DND-41 (cell line): ENCODE measurements around the gene NME3.
A peak's percentile ranks its signal among the peaks of the same experiment; 100 is the strongest.

Experiments
- ATAC-seq: fragments of 200-7000 bp; cut with Tn5 transposase; 3 replicates; pipeline ENCODE4 v1.9.1; 2021; ENCODE audit warnings: low read depth; ENCODE audit not compliant: insufficient read depth
- DNase-seq: peaks from one replicate; pipeline ENCODE4 v3.0.0-alpha.2; 2020
- H2AFZ ChIP-seq: 2 replicates; pipeline ENCODE4 v1.6.0; 2012; ENCODE audit warnings: low read depth, low read length
- H3K27ac ChIP-seq: 2 replicates; pipeline ENCODE4 v1.5.1; 2012; ENCODE audit warnings: low read length, inconsistent platforms
- H3K27me3 ChIP-seq: fragments of 200-600 bp; sonication (generic); 2 replicates; pipeline ENCODE4 v1.6.0; 2012; ENCODE audit warnings: low read length, mild to moderate bottlenecking, inconsistent platforms; ENCODE audit not compliant: insufficient read depth, poor library complexity
- H3K36me3 ChIP-seq: 2 replicates; pipeline ENCODE4 v1.5.1; 2012; ENCODE audit warnings: low read length, inconsistent platforms; ENCODE audit not compliant: insufficient read depth
- H3K4me1 ChIP-seq: 2 replicates; pipeline ENCODE4 v1.5.1; 2012; ENCODE audit warnings: mild to moderate bottlenecking, low read length; ENCODE audit not compliant: insufficient read depth
- H3K4me2 ChIP-seq: 2 replicates; pipeline ENCODE4 v1.6.0; 2012; ENCODE audit warnings: mild to moderate bottlenecking, moderate library complexity, low read length, inconsistent platforms; ENCODE audit not compliant: insufficient read depth
- H3K4me3 ChIP-seq, 2 experiments: fragments of 200-600 bp in 1 of 2; shearing (Covaris generic) in 1 of 2; 2 replicates each; pipeline ENCODE4 v1.5.1; 2012 to 2016; ENCODE audit warnings: inconsistent platforms in 2 of 2, low read length in 2 of 2, mild to moderate bottlenecking in 2 of 2, low read depth in 1 of 2, moderate library complexity in 1 of 2
- H3K79me2 ChIP-seq: 2 replicates; pipeline ENCODE4 v1.6.0; 2012; ENCODE audit warnings: low read length, inconsistent platforms; ENCODE audit not compliant: insufficient read depth
- H3K9ac ChIP-seq: 2 replicates; pipeline ENCODE4 v1.6.0; 2012; ENCODE audit warnings: low read depth, mild to moderate bottlenecking, inconsistent platforms, low read length, moderate library complexity
- H3K9me3 ChIP-seq: 2 replicates; pipeline ENCODE4 v1.5.1; 2012; ENCODE audit warnings: low read length, moderate library complexity, mild to moderate bottlenecking, inconsistent platforms; ENCODE audit not compliant: insufficient read depth, severe bottlenecking
- H4K20me1 ChIP-seq: 2 replicates; pipeline ENCODE4 v1.6.0; 2012; ENCODE audit warnings: low read length; ENCODE audit not compliant: insufficient read depth
- CTCF ChIP-seq: IDR thresholded peaks from 2 replicates; pipeline ENCODE4 v1.5.1; 2012; ENCODE audit warnings: borderline replicate concordance, low read length, moderate library complexity, mild to moderate bottlenecking; ENCODE audit not compliant: poor library complexity, severe bottlenecking; ENCODE audit errors: extremely low read depth
- EZH2 ChIP-seq: IDR thresholded peaks from 3 replicates; pipeline ENCODE4 v1.6.1; 2012; ENCODE audit warnings: borderline replicate concordance, low read depth, mild to moderate bottlenecking, moderate library complexity, low read length, inconsistent platforms; ENCODE audit not compliant: severe bottlenecking

The NME3 gene

DNA sequence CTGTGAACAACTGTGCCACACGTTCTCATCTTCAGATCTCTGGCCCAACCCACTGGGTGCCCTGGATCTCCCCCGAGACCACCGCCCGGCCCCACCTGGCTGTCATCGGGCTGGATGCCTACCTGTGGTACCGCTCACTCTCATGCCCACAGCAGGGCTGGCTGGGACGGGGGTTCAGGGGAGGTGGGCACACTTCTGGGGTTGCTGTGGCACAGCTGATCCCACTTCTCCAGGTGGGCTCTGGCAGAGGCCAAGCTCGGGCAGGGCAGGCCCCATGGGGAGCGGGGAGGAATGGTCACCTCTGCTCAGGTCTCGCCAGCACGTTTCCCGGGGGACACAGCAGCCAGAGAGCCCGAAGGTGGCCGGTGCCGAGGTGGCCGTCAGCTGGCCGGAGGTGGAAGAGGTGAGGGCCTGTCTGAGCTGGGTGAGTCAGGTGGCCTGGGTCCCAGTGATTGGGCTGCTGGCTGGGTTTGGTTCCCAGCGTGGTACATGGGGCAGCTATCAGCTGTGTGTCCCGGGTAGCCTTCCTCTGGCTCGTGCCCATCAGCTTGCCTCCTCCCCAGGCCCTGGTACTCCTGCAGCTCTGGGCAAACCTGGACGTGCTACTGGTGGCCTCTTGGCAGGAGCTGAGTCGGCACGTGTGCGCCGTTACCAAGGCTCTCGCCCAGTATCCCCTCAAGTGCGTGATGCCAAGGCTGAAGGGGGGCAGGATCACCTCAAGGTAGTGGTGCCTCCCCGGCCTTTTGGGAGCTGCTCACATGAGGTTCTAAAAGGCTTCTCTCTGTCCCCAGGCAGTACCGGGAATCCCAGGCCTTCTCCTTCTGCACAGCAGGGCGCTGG lies 3.9 kb upstream of the NME3 start:
- DNase-seq (no peak), ATAC-seq (no peak)
- H2AFZ ChIP-seq: no peak overlapping the region
- H3K9me3 ChIP-seq: no peaks in the 10 kb centered on the region
- no peak overlapping the region for H3K27ac ChIP-seq
- peak overlapping the region in 1 of 2 experiments; percentile 90; a peak in 2 of 4 replicates for H3K4me3 ChIP-seq
- H3K79me2 ChIP-seq: peaks cover 60% of the 10 kb centered on the region
- H3K27me3 ChIP-seq: no peaks in the 10 kb centered on the region
- H3K4me1 ChIP-seq: peaks cover 41% of the 10 kb centered on the region
- peaks cover 64% of the 10 kb centered on the region for H3K36me3 ChIP-seq
- H4K20me1 ChIP-seq: peaks cover 57% of the 10 kb centered on the region
- H3K9ac ChIP-seq: peak overlapping the region; percentile 99
- H3K4me2 ChIP-seq: peak overlapping the region; percentile 98
- no peak for TF ChIP-seq CTCF
- TF ChIP-seq EZH2: no peak

- Histone ChIP-seq H3K27me3 (no peaks in the 10 kb centered on the region), H3K27ac (peak overlapping the region; percentile 83; the same call in 1 of the 2 replicates), H3K4me2 (peak overlapping the region; percentile 98), H3K79me2 (peaks cover 52% of the 10 kb centered on the region), H2AFZ (no peak overlapping the region), H3K36me3 (peaks cover 64% of the 10 kb centered on the region), H3K9me3 (no peaks in the 10 kb centered on the region), H4K20me1 (peaks cover 57% of the 10 kb centered on the region), H3K9ac (peak overlapping the region; percentile 99), H3K4me3 (peak overlapping the region; percentile 54 to 90; a peak in 3 of 4 replicates), H3K4me1 (peaks cover 34% of the 10 kb centered on the region)
- no peak for DNase-seq
- ATAC-seq: no peak
- no peak for TF ChIP-seq CTCF
- no peak for TF ChIP-seq EZH2
Measured at GRCh38 chr16:1774448-1774780, 3.1 kb upstream of the NME3 start.

- H3K4me1 ChIP-seq: peaks cover 32% of the 10 kb centered on the region
- DNase-seq: no peak
- H3K9ac ChIP-seq: peak overlapping the region; percentile 99
- H3K4me3 ChIP-seq: peak overlapping the region; percentile 54 to 90
- peak overlapping the region; percentile 93 for H2AFZ ChIP-seq
- ATAC-seq: peak; percentile 25
- H4K20me1 ChIP-seq: peaks cover 52% of the 10 kb centered on the region
- H3K79me2 ChIP-seq: peaks cover 47% of the 10 kb centered on the region
- peak overlapping the region; percentile 98 for H3K4me2 ChIP-seq
- H3K9me3 ChIP-seq: no peaks in the 10 kb centered on the region
- TF ChIP-seq CTCF: no peak
- TF ChIP-seq EZH2: no peak
- peak overlapping the region; percentile 83 for H3K27ac ChIP-seq
- peaks cover 63% of the 10 kb centered on the region for H3K36me3 ChIP-seq
- no peaks in the 10 kb centered on the region for H3K27me3 ChIP-seq
Measured at GRCh38 chr16:1773703-1774447, 2.5 kb upstream of the NME3 start.
